HepG2 (cell line): ENCODE data around the gene LDAH. TPM values are rescaled to one million over a fixed set of nuclear protein-coding genes. Genes with fewer than 3 reads are reported as not detected.

Experiments used
- ATAC-seq: fragments of 200-7000 bp; cut with Tn5 transposase; 3 replicates; pipeline ENCODE4 v1.9.1; 2020; ENCODE audit warnings: mild to moderate bottlenecking, moderate library complexity
- BruUV-seq: library from RNA; stranded (reverse); fragments of 400-500 nt; replicated peaks from 2 replicates; lab custom pipeline; 2021; lab: Mats Ljungman, UMichigan
- CTCF ChIA-PET: fragments of 300-600 bp; formaldehyde crosslinking; extraction: SDS; loops from one replicate; lab custom pipeline; 2021; ENCODE audit warnings: low total read pairs, inconsistent platforms, low intra/inter-chr PET ratio; lab: Yijun Ruan, JAX
- POLR2A ChIA-PET: fragments of 350-600 bp; sonication (Branson Sonifier 250); formaldehyde crosslinking; loops from one replicate; lab custom pipeline; 2020; ENCODE audit warnings: antibody characterized with exemption, inconsistent platforms; lab: Yijun Ruan, JAX
- DNase-seq: peaks from one replicate; pipeline ENCODE4 v3.0.0-alpha.2; 2015; ENCODE audit warnings: low spot score
- FAIRE-seq: peaks from 3 replicates; lab custom pipeline; 2011; peaks lifted over from hg19 to GRCh38; lab: Jason Lieb, UNC
- H2AFZ ChIP-seq: one replicate; pipeline ENCODE4 v1.6.1; 2011; ENCODE audit warnings: low read length, inconsistent platforms
- H3K27ac ChIP-seq: fragments of 300-600 bp; 3 replicates; pipeline ENCODE4 v1.8.0; 2011; ENCODE audit warnings: mixed run types, mild to moderate bottlenecking, mixed read lengths, low read length, inconsistent platforms; ENCODE audit not compliant: insufficient read depth; ENCODE audit errors: extremely low read length
- H3K27me3 ChIP-seq, 2 experiments: fragments of 200-600 bp in 1 of 2; 2 replicates in 1 of 2; 3 replicates in 1 of 2; pipeline versions ENCODE4 v1.6.0 to v1.8.0; 2011; ENCODE audit warnings: low read length in 2 of 2, mild to moderate bottlenecking in 2 of 2, moderate library complexity in 2 of 2, inconsistent platforms in 1 of 2; ENCODE audit not compliant: insufficient read depth in 2 of 2, control insufficient read depth in 1 of 2
- H3K36me3 ChIP-seq, 2 experiments: fragments of 200-600 bp in 1 of 2; replicated peaks in 1 of 2; 2 replicates in 1 of 2; 3 replicates in 1 of 2; pipeline versions ENCODE4 v1.5.1 to v1.8.0; 2011; ENCODE audit warnings: low read length in 2 of 2, inconsistent platforms in 1 of 2; ENCODE audit not compliant: insufficient read depth in 2 of 2, control insufficient read depth in 1 of 2
- H3K4me1 ChIP-seq: 2 replicates; pipeline ENCODE4 v1.5.1; 2012; ENCODE audit warnings: low read length, inconsistent platforms; ENCODE audit not compliant: insufficient read depth
- H3K4me2 ChIP-seq: 2 replicates; pipeline ENCODE4 v1.6.0; 2011; ENCODE audit warnings: low read depth, low read length, inconsistent platforms
- H3K4me3 ChIP-seq, 3 experiments: fragments of 200-600 bp in 1 of 3; sonication (generic), shearing (Covaris generic) in 1 of 3; replicated peaks in 1 of 3; 2 replicates each; pipeline ENCODE4 v1.5.1; 2011 to 2016; ENCODE audit warnings: low read length in 3 of 3, inconsistent platforms in 2 of 3, low read depth in 2 of 3, mild to moderate bottlenecking in 2 of 3, control low read depth in 1 of 3, mixed read lengths in 1 of 3; ENCODE audit not compliant: insufficient read depth in 1 of 3
- H3K79me2 ChIP-seq: one replicate; pipeline ENCODE4 v1.6.1; 2011; ENCODE audit warnings: low read length, inconsistent platforms; ENCODE audit not compliant: insufficient read depth
- H3K9ac ChIP-seq: 2 replicates; pipeline ENCODE4 v1.6.0; 2011; ENCODE audit warnings: mild to moderate bottlenecking, low read depth, low read length, inconsistent platforms; ENCODE audit not compliant: insufficient read depth
- H3K9me3 ChIP-seq: 2 replicates; pipeline ENCODE4 v1.5.1; 2012; ENCODE audit warnings: mild to moderate bottlenecking, low read length
- H4K20me1 ChIP-seq: 2 replicates; pipeline ENCODE4 v1.6.0; 2011; ENCODE audit warnings: inconsistent platforms, mild to moderate bottlenecking, low read length, moderate library complexity; ENCODE audit not compliant: insufficient read depth
- ATAD3A ChIP-seq: sonication (generic); formaldehyde crosslinking; IDR thresholded peaks from 2 replicates; pipeline ENCODE4 v1.4.0; 2020; ENCODE audit warnings: missing genetic modification reagents
- KDM1A ChIP-seq: IDR thresholded peaks from 2 replicates; pipeline ENCODE4 v1.6.1; 2016; ENCODE audit warnings: missing compliant biosample characterization
- KLF15 ChIP-seq: sonication (generic); formaldehyde crosslinking; IDR thresholded peaks from 2 replicates; pipeline ENCODE4 v1.8.1; 2023; ENCODE audit warnings: borderline replicate concordance, mild to moderate bottlenecking, inconsistent platforms, missing genetic modification reagents, mixed read lengths
- NCOA2 ChIP-seq: sonication (generic); formaldehyde crosslinking; IDR thresholded peaks from 2 replicates; pipeline ENCODE4 v1.8.0; 2022; ENCODE audit warnings: inconsistent platforms
- NR2F2 ChIP-seq: IDR thresholded peaks from 2 replicates; pipeline ENCODE4 v1.6.1; 2012; ENCODE audit warnings: low read depth, inconsistent platforms, borderline replicate concordance
- PAXIP1 ChIP-seq: sonication (generic); formaldehyde crosslinking; conservative IDR thresholded peaks from 2 replicates; pipeline ENCODE4 v1.4.0; 2020; ENCODE audit warnings: mild to moderate bottlenecking, missing genetic modification reagents, moderate library complexity
- RAD21 ChIP-seq: fragments of 450-650 bp; formaldehyde crosslinking; IDR thresholded peaks from 2 replicates; pipeline ENCODE4 v1.5.0; 2020; ENCODE audit warnings: mild to moderate bottlenecking
- RAD51 ChIP-seq: fragments of 450-650 bp; IDR thresholded peaks from 2 replicates; pipeline ENCODE4 v1.6.1; 2016; ENCODE audit warnings: borderline replicate concordance
- SATB2 ChIP-seq: sonication (generic); formaldehyde crosslinking; IDR thresholded peaks from 2 replicates; pipeline ENCODE4 v1.5.0; 2020; ENCODE audit warnings: missing genetic modification reagents
- ZMAT3 ChIP-seq: sonication (generic); formaldehyde crosslinking; conservative IDR thresholded peaks from 2 replicates; pipeline ENCODE4 v1.7.0; 2021; ENCODE audit warnings: missing genetic modification reagents
- ZNF230 ChIP-seq: sonication (generic); formaldehyde crosslinking; IDR thresholded peaks from 2 replicates; pipeline ENCODE4 v1.4.0; 2020; ENCODE audit warnings: mild to moderate bottlenecking, missing genetic modification reagents
- ZNF552 ChIP-seq: sonication (generic); formaldehyde crosslinking; IDR thresholded peaks from 2 replicates; pipeline ENCODE4 v1.9.0; 2022; ENCODE audit warnings: missing genetic modification reagents, mild to moderate bottlenecking, borderline replicate concordance
- ZNF572 ChIP-seq: sonication (generic); formaldehyde crosslinking; IDR thresholded peaks from 2 replicates; pipeline ENCODE4 v1.5.1; 2020; ENCODE audit warnings: mild to moderate bottlenecking, missing genetic modification reagents
- ZNF75D ChIP-seq: sonication (generic); formaldehyde crosslinking; IDR thresholded peaks from 2 replicates; pipeline ENCODE4 v1.8.1; 2023; ENCODE audit warnings: missing genetic modification reagents, mild to moderate bottlenecking, borderline replicate concordance
- in situ Hi-C: cut with HindIII; loops from 2 replicates; pipeline ENCODE4 v1.10.0; 2017; ENCODE audit warnings: low pct_unique_long_range_greater_than_20kb; ENCODE audit not compliant: extremely low pct_ligation_motif_present
- intact Hi-C: fragments of 100-400 bp; cut with micrococcal nuclease; formaldehyde crosslinking; loops from one replicate; pipeline ENCODE4 v1.10.0; 2022; ENCODE audit not compliant: unreplicated experiment
- polyA plus RNA-seq, 8 experiments: library from polyadenylated mRNA; depleted of rRNA in 3 of 8; stranded (reverse) in 7 of 8; unstranded in 1 of 8; fragments of >200 nt; fragmentation: Illumina TruSeq in 4 of 8; extraction: Trizol in 4 of 8; gene quantifications; 2 replicates each; pipeline versions ENCODE4 v1.2.1 to v1.2.3, GENCODE V29; 2011 to 2016; ENCODE audit warnings: low read depth in 4 of 8, missing spikeins in 1 of 8, mixed read lengths in 1 of 8; ENCODE audit not compliant: insufficient read depth in 1 of 8
- total RNA-seq, 5 experiments: library from RNA; depleted of rRNA; stranded (reverse); fragments of >200 nt; fragmentation: Illumina TruSeq; extraction: Trizol; gene quantifications; 2 replicates each; pipeline ENCODE4 v1.2.3, GENCODE V29; 2016; ENCODE audit warnings: low read depth in 1 of 5

The LDAH gene
- total and polyA plus RNA-seq, 2 of the 13 experiments (the other 11 are each of a cell fraction or from before 2014, with no cell fraction given) = 28.8 to 46.2 TPM

GRCh38 chr2:20738772-20739171, 84.1 kb downstream of the LDAH start:
- Histone ChIP-seq H3K27me3 (no peaks in the 10 kb centered on the region), H3K9me3 (no peaks in the 10 kb centered on the region), H3K4me2 (no peak overlapping the region), H3K79me2 (no peaks in the 10 kb centered on the region), H2AFZ (no peak overlapping the region), H3K36me3 (peaks cover 0 to 20% of the 10 kb centered on the region in 2 experiments; a peak in 2 of 5 replicates), H3K27ac (no peak overlapping the region), H3K4me3 (no peak overlapping the region), H3K9ac (no peak overlapping the region), H4K20me1 (no peaks in the 10 kb centered on the region), H3K4me1 (no peaks in the 10 kb centered on the region)
- POLR2A ChIA-PET = no interaction called here
- TF ChIP-seq ZNF75D (CRISPR knock-in tag) = no peak
- TF ChIP-seq ZNF230 (CRISPR knock-in tag) = no peak
- no peak for TF ChIP-seq SATB2 (CRISPR knock-in tag)
- TF ChIP-seq NR2F2 = no peak
- TF ChIP-seq ZNF552 (CRISPR knock-in tag) = no peak
- TF ChIP-seq RAD51 = no peak
- no peak for TF ChIP-seq ZNF572
- no peak for TF ChIP-seq PAXIP1 (CRISPR knock-in tag)
- no peak for TF ChIP-seq KLF15
- no peak for TF ChIP-seq ZMAT3 (CRISPR knock-in tag)
- no peak for TF ChIP-seq ATAD3A (CRISPR knock-in tag)
- TF ChIP-seq KDM1A (CRISPR knock-in tag) = no peak
- no peak for TF ChIP-seq NCOA2 (CRISPR knock-in tag)
- TF ChIP-seq RAD21 (CRISPR knock-in tag) = no peak
- in situ Hi-C loops = no loop called here
- CTCF ChIA-PET = no interaction called here
- ATAC-seq = no peak
- FAIRE-seq = no peak
- no TSS peak for BruUV-seq
- intact Hi-C loops = no loop called here
- DNase-seq = no peak
